Upper lobe of left lung (tissue), 6 donors: Measurements from ENCODE around the gene TRIOBP. TPM values are rescaled to one million over a fixed set of nuclear protein-coding genes. Genes with fewer than 3 reads are reported as not detected.

ENCODE experiments used
- ATAC-seq, 2 donors: fragments of 200-7000 bp; cut with Tn5 transposase; one replicate each; pipeline ENCODE4 v1.9.1; 2022; ENCODE audit warnings: mild to moderate bottlenecking in 2 of 2, moderate library complexity in 2 of 2; ENCODE audit not compliant: low FRiP score in 2 of 2
- DNase-seq, 2 donors: peaks; one replicate each; pipeline ENCODE4 v3.0.0-alpha.2; 2019 to 2020
- H3K27ac ChIP-seq, 4 donors: fragments of 200-600 bp; sonication (generic); one replicate each; pipeline ENCODE4 v1.5.1; 2016 to 2019
- H3K27me3 ChIP-seq, 4 donors: fragments of 200-600 bp; sonication (generic); one replicate each; pipeline ENCODE4 v1.5.1; 2017 to 2019
- H3K36me3 ChIP-seq, 4 donors: fragments of 200-600 bp; sonication (generic); one replicate each; pipeline ENCODE4 v1.5.1; 2016 to 2019
- H3K4me1 ChIP-seq, 4 donors: fragments of 200-600 bp; sonication (generic); one replicate each; pipeline ENCODE4 v1.5.1; 2018 to 2019
- H3K4me3 ChIP-seq, 4 donors: fragments of 200-600 bp; sonication (generic); one replicate each; pipeline ENCODE4 v1.5.1; 2017 to 2019; ENCODE audit warnings: mild to moderate bottlenecking in 2 of 4, moderate library complexity in 1 of 4
- H3K9me3 ChIP-seq, 4 donors: fragments of 200-600 bp; sonication (generic); one replicate each; pipeline ENCODE4 v1.5.1; 2018 to 2019
- CTCF ChIP-seq, 6 experiments: fragments of 450-650 bp in 4 of 6; fragments of 200-600 bp in 2 of 6; sonication (generic) in 2 of 6; IDR thresholded peaks; one replicate each; pipeline ENCODE4 v1.5.1; 2016 to 2019; ENCODE audit warnings: antibody characterized with exemption in 6 of 6
- EP300 ChIP-seq, 4 donors: sonication (generic); formaldehyde crosslinking; IDR thresholded peaks; one replicate each; pipeline ENCODE4 v1.5.1; 2017; ENCODE audit warnings: antibody characterized with exemption in 4 of 4, control low read depth in 2 of 4
- POLR2A ChIP-seq, 4 donors: fragments of 450-650 bp; IDR thresholded peaks; one replicate each; pipeline ENCODE4 v1.5.1; 2016 to 2017; ENCODE audit warnings: antibody characterized with exemption in 4 of 4, mild to moderate bottlenecking in 2 of 4
- POLR2AphosphoS5 ChIP-seq, 2 donors: sonication (generic); formaldehyde crosslinking; IDR thresholded peaks; one replicate each; pipeline ENCODE4 v1.5.1; 2017; ENCODE audit warnings: antibody characterized with exemption in 2 of 2
- WGBS, 2 donors: methylation state at CpG; one replicate each; pipeline ENCODE4 v1.1.5; 2017 to 2018; 5-methylcytosine and 5-hydroxymethylcytosine counted together
- total RNA-seq, 6 donors: library from RNA; depleted of rRNA in 4 of 6; stranded (reverse); fragments of >200 nt in 4 of 6; gene quantifications; one replicate each; pipeline versions ENCODE4 v1.1.0 to v1.2.1, GENCODE V29; 2016 to 2021
- donor health status: DM: no; HTN: no; CAD: no; lungs with moderate emphysema.
- donor health status: DM: no; HTN: yes; CAD: no; lungs with severe emphysema.

Gene TRIOBP
- total RNA-seq, 6 donors from 2014 or later: 76.5 to 151 (median 113) TPM

DNA sequence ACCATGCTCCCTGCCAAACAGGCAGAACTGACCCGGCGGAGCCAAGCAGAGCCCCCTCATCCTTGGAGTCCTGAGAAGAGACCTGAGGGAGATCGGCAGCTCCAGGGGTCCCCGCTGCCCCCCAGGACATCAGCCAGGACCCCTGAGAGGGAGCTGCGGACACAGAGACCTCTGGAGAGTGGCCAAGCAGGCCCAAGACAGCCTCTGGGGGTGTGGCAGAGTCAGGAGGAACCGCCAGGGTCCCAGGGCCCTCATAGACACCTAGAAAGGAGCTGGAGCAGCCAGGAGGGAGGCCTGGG lies 37.5 kb downstream of the TRIOBP start:
- no peaks in the 10 kb centered on the region for H3K36me3 ChIP-seq
- peak overlapping the region in 3 of 4 donors; percentile 8 to 43 (median 23) for H3K27ac ChIP-seq
- TF ChIP-seq EP300 (IDR thresholded peaks at IDR 0.05): no peak
- no peak for TF ChIP-seq CTCF (IDR thresholded peaks at IDR 0.05)
- no peak for TF ChIP-seq POLR2AphosphoS5 (IDR thresholded peaks at IDR 0.05)
- TF ChIP-seq POLR2A (IDR thresholded peaks at IDR 0.05): no peak
- no peak overlapping the region for H3K4me3 ChIP-seq
- no peaks in the 10 kb centered on the region for H3K9me3 ChIP-seq
- H3K27me3 ChIP-seq: no peaks in the 10 kb centered on the region
- peaks cover 10 to 30% (median 28%) of the 10 kb centered on the region in 4 donors for H3K4me1 ChIP-seq
- ATAC-seq (no peak), DNase-seq (peak in 1 of 2 donors; percentile 46)
- 93% methylated on average over 5 of the region's 6 CpGs; no CpG with 5 or more reads in 1 of the 2 donors for WGBS, 2 donors

DNA sequence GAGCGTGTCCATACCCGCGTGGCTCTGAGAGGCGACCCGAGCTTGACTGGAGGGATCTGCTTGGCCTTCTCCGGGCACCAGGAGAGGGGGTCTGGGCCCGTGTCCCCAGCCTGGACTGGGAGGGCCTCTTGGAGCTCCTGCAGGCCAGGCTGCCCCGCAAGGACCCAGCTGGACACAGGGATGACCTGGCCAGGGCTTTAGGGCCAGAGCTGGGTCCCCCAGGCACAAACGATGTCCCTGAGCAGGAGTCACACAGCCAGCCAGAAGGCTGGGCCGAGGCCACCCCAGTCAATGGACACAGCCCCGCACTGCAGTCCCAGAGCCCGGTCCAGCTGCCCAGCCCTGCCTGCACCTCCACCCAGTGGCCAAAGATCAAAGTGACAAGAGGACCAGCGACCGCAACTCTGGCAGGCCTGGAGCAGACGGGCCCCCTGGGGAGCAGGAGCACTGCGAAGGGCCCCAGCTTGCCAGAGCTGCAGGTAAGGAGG lies 38.2 kb downstream of the TRIOBP start:
- H3K4me1 ChIP-seq: peaks cover 15 to 32% (median 31%) of the 10 kb centered on the region in 4 donors
- ATAC-seq: peak; percentile 34 to 65
- 83% methylated on average over 10 of the region's 16 CpGs; no CpG with 5 or more reads in 1 of the 2 donors for WGBS, 2 donors
- H3K36me3 ChIP-seq: no peaks in the 10 kb centered on the region
- no peaks in the 10 kb centered on the region for H3K27me3 ChIP-seq
- peak overlapping the region in 2 of 4 donors; percentile 1 for H3K27ac ChIP-seq
- TF ChIP-seq CTCF (IDR thresholded peaks at IDR 0.05): peak; percentile 40 to 69 (median 48)
- TF ChIP-seq EP300 (IDR thresholded peaks at IDR 0.05): no peak
- H3K9me3 ChIP-seq: no peaks in the 10 kb centered on the region
- DNase-seq: peak; percentile 68 to 83
- no peak overlapping the region for H3K4me3 ChIP-seq

- WGBS, 2 donors: 59 to 63% methylated on average over 5 to 12 of the region's 12 CpGs
- peak; percentile 44 to 52 for DNase-seq
Measured at GRCh38 chr22:37739035-37739434, 42.2 kb downstream of the TRIOBP start.

GRCh38 chr22:37739611-37740049 lies 42.8 kb downstream of the TRIOBP start:
- no peaks in the 10 kb centered on the region for H3K36me3 ChIP-seq
- 71 to 82% methylated on average over 17 of the region's 17 CpGs for WGBS, 2 donors
- ATAC-seq (peak in 1 of 2 donors; percentile 39), DNase-seq (peak in 1 of 2 donors; percentile 71)
- H3K4me1 ChIP-seq: peaks cover 33 to 49% (median 35%) of the 10 kb centered on the region in 4 donors
- H3K27ac ChIP-seq: peak overlapping the region; percentile 45 to 74 (median 73)
- no peaks in the 10 kb centered on the region for H3K9me3 ChIP-seq
- H3K4me3 ChIP-seq: no peak overlapping the region
- no peaks in the 10 kb centered on the region for H3K27me3 ChIP-seq
- TF ChIP-seq EP300 (IDR thresholded peaks at IDR 0.05) (no peak), CTCF (IDR thresholded peaks at IDR 0.05) (no peak), POLR2AphosphoS5 (IDR thresholded peaks at IDR 0.05) (no peak), POLR2A (IDR thresholded peaks at IDR 0.05) (no peak)

More at GRCh38 chr22:37739035-37739434, 42.2 kb downstream of the TRIOBP start:
- Histone ChIP-seq H3K4me1 (peaks cover 33 to 53% (median 38%) of the 10 kb centered on the region in 4 donors), H3K27me3 (no peaks in the 10 kb centered on the region), H3K36me3 (no peaks in the 10 kb centered on the region), H3K4me3 (no peak overlapping the region), H3K27ac (peak overlapping the region; percentile 45 to 74 (median 73)), H3K9me3 (no peaks in the 10 kb centered on the region)
- ATAC-seq: peak; percentile 47 to 81
- TF ChIP-seq EP300 (IDR thresholded peaks at IDR 0.05): no peak
- peak; percentile 85 to 86 for TF ChIP-seq POLR2AphosphoS5 (IDR thresholded peaks at IDR 0.05)

DNA sequence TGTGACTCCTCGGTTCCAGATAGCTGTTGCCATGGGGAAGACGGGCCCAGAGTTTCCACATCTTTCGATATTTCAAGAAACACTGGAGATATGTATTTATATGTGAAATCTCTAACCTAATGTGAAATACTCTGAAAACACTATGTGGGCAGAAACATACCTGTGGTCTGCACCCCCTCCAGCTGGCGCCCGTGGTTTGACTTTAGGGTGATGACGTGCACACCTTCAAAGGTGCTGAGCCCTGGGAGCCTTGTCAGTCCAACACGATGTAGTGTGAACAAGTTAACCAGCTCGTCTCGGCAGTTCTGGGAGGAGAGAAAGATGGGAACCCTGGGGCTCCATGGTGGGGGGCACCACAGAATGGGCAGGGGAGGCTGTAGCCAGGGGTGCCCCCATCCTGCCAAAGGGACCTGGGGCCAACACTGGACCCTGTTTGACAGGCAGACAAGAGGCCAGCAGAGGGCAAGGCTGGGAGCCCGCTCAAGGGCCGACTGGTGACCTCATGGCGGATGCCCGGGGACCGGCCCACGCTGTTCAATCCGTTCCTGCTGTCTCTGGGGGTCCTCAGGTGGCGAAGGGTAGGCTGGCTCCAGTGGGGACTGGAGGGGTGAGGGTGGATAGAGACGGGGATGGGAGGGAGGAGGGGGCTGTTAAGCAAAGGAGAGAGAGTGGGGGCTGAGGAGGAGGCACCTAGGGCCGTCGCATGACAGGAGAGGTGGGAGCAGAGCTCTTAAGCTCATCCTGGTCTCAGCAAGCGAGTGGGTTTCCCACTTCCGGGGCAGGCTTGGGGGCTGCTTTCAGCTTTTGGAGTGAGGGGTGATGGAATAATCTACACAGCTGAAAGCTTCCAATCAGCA lies 43.8 kb downstream of the TRIOBP start:
- TF ChIP-seq POLR2A (IDR thresholded peaks at IDR 0.05) (no peak), CTCF (IDR thresholded peaks at IDR 0.05) (no peak), POLR2AphosphoS5 (IDR thresholded peaks at IDR 0.05) (no peak), EP300 (IDR thresholded peaks at IDR 0.05) (no peak)
- peak overlapping the region; percentile 35 to 74 (median 74) for H3K27ac ChIP-seq
- H3K36me3 ChIP-seq: no peaks in the 10 kb centered on the region
- ATAC-seq: no peak
- no peaks in the 10 kb centered on the region for H3K9me3 ChIP-seq
- DNase-seq: peak in 1 of 2 donors; percentile 79
- peaks cover 32 to 53% (median 38%) of the 10 kb centered on the region in 4 donors for H3K4me1 ChIP-seq
- no peaks in the 10 kb centered on the region for H3K27me3 ChIP-seq
- H3K4me3 ChIP-seq: no peak overlapping the region
- WGBS, 2 donors: 62 to 72% methylated on average over 22 of the region's 22 CpGs
